Ovary (tissue), 3 donors: ENCODE measurements around the gene CASK.

Experiments used
- EP300 ChIP-seq: sonication (generic); formaldehyde crosslinking; IDR thresholded peaks from one replicate; pipeline ENCODE4 v1.6.1; 2017; ENCODE audit warnings: antibody characterized with exemption
- POLR2A ChIP-seq: fragments of 450-650 bp; IDR thresholded peaks from one replicate; pipeline ENCODE4 v1.6.1; 2017; ENCODE audit warnings: antibody characterized with exemption, mild to moderate bottlenecking, moderate library complexity
- TF ChIP-seq, protein P1 (sequence below), 3 donors: fragments of 450-650 bp in 2 of 3; fragments of 200-600 bp in 1 of 3; IDR thresholded peaks; one replicate each; pipeline versions ENCODE4 v1.5.1 to v1.8.0; 2016 to 2022; ENCODE audit warnings: antibody characterized with exemption in 3 of 3, mild to moderate bottlenecking in 1 of 3
- donor health status: DM: no; HTN: no; CAD: no.

DNA sequence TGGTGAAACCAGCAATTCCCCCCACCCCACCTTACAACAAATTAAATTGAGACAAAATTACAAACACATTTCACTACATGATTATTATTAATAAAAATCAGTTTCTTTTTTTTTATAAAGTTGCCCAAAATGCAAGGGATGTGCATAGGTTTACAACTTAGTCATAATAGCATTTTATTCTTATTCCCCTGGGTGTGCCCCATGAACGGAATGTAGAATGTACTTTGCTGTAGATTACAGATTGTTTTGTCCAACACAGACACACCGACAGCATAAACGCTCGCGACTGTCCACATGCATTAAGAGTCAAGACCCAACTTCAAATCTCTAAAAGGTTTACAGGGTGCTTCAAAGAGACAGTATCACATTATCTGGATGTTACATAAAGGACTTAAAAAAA is 403.9 kb downstream of the CASK start:
- TF ChIP-seq, protein P1, sequence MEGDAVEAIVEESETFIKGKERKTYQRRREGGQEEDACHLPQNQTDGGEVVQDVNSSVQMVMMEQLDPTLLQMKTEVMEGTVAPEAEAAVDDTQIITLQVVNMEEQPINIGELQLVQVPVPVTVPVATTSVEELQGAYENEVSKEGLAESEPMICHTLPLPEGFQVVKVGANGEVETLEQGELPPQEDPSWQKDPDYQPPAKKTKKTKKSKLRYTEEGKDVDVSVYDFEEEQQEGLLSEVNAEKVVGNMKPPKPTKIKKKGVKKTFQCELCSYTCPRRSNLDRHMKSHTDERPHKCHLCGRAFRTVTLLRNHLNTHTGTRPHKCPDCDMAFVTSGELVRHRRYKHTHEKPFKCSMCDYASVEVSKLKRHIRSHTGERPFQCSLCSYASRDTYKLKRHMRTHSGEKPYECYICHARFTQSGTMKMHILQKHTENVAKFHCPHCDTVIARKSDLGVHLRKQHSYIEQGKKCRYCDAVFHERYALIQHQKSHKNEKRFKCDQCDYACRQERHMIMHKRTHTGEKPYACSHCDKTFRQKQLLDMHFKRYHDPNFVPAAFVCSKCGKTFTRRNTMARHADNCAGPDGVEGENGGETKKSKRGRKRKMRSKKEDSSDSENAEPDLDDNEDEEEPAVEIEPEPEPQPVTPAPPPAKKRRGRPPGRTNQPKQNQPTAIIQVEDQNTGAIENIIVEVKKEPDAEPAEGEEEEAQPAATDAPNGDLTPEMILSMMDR (IDR thresholded peaks at IDR 0.05): no peak
- TF ChIP-seq EP300: no peak
- no peak for TF ChIP-seq POLR2A
